NCI-H187 treated with DMSO at 0.1 percent for 48 hours (cell line): ENCODE results near the gene NWD2.

Experiments used
- DNase-seq: peaks from one replicate; lab custom pipeline; 2025; lab: John Stamatoyannopoulos, UW

NWD2 gene

DNA sequence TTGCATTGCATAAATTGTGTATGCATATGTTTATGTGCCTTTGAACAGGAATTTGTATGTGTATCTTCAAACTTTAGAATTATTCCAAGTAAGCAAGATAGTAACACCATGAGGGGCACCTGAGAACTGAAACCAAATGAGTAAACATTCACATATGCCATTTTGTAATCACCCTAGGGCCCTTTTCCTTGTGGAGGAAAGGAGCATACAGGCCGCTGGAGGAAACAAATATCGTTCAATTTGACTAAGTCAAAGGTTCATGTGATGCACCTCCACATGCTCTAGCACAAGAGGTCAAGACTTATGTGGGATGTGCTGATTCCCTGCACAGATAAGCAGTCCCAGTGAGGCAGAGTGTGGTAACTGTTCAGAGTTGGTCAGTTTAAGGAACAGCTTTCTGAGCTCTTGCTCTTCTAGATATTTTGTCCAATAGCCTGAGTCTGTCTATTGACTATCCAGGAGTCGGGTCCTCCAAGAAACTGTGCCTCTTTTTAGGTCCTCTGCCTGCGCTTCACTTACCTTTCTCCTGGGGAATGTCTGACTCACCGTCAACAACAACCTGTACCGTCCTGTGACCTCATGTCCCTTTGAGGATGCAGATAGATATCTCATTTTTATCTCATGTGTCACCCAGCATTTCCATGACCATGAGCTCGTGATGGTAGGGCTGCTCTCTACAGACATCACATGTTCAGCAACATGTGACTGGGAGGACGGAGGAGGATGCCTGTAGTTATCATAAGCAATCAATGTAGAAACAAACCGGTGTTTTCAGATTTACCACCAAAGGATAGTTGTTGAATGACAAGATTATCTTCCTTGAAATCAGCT, 196.9 kb downstream of the NWD2 start:
- DNase-seq: no peak

DNA sequence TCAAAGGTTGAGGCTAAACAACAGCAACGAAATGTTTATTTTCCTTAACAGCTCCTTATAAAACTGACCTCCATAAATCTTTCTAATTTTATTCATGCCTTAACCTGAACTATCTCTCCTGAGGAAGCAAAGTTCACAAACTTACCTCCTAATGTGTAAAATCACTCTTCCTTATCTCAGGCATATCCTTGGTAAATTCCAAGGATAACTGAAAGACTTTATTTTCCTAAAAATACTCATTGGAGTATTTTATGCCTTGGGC, 197.4 kb downstream of the NWD2 start:
- no peak for DNase-seq

DNA sequence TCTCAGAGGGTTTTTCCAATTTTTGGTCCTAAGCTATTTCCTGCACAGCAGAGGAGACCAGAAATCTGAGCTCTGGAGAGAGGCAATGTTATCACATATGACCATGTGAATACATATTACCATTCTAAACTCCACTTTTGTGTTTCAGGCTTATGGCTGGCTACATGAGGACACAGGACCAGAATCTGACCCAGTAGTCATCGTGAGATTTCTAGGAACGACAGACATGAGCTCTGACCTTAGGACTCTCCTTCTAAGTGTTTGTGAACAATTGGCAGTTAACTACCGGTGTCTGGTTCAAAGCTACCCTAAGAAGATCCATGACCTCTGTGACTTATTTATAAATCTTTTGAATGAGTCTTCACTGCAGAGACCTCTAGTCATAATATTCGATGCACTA, 198.6 kb downstream of the NWD2 start:
- DNase-seq: no peak

DNA sequence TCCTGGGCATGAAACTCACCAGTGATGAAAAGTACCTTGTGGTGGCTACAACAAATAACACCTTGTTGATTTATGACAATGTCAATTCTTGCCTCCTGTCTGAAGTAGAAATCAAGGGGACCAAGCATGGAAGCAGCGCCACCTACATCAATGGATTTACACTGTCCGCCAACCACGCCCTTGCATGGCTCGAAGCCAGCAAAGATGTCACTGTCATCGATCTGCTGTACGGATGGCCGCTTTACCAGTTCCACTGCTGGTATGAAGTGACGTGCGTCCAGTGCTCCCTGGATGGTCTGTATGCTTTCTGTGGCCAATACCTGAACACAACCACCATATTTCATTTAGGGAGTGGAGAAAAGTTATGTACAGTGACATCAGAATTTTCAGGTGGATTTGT, 200.5 kb downstream of the NWD2 start:
- no peak for DNase-seq

DNA sequence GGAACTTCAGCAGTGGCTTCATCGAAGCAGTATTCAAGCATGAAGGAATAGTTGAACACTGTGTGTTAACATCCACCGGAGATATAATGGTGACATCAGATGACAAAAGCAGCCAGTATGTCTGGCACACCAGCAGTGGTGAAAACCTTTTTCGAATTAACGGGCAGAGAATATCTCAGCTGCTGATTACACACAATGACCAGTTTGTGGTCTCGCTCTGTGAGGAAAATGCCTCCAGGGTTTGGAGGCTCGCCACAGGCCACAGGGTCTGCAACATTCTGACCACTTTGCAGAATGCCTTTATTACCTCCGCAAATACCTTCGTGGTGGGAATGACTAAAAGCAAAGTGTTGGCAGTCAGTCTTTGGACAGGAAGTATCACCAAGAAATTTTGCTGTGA, 201.5 kb downstream of the NWD2 start:
- no peak for DNase-seq

DNA sequence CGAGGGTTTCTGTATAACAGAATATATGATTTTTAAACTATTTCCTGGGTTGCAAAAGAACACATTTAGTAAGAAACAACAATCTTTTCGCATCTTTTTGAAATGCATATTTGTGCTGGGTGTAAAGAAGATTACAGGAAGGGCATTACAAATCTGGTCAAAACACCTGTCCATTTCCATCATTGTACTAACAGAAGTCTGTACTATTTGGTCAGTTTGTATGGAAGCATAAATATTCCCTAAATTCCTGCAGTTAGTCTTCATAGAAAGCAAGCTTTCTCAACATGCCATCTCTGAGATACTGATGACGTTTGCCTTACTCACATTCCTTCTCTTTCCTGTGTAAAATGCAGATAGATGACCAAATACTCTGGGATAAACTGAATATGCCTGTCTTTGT, 203.3 kb downstream of the NWD2 start:
- DNase-seq: no peak

DNA sequence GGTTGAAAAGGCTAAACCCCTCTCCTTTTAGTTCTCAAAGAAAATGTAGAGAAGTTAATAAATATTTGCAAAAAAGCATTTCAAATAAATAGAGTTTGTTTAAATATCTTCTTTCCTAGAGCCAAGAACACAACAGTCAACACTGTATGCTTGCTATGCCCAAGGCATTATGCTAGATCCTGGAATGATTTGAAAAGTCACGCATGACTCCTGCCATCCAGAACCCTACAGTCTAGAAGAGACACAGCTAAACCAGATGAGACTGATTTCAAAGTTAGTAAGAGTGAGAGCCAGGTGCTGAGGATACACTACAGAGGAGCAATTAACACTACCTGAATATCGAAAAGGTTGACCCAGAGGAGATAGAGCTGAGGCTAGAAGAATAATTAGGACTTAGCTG, 205.8 kb downstream of the NWD2 start:
- no peak for DNase-seq

DNA sequence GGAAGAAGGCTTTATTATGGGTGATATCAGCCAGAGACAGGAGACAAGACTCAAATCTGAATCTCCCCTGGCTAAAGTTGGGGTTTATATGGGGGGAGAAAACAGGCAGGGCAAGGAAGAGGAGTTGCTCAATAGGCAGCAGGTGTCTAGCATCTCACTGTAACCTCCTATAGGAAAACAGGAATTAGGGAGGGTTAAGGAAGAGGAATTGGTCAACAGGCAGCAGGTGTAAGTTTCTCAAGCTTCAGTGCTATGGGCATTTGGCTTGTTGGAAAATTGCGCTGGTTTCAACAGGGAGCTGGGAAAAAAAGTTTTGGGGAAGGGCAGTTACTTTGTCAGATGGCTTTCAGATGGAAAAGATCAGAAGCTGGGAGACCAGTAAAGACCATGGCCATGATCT, 206.4 kb downstream of the NWD2 start:
- no peak for DNase-seq

DNA sequence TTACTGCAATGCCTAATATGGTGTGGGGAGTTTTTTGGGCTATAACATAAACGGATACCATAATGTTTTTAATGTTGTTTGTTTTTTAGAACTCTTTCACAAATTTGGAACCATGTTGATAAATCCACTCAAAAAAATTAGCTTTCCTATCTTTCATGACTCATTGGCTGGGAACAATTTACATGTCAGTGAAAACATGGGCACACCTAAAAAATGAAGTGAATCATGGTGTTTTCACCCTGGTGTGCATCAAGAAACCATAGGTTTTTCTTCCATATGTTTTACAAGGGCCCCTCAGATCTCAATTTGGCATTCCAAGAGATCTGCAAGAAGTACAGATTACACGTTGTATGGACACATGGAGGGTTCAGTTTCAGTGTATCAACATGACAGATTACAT, 207.1 kb downstream of the NWD2 start:
- DNase-seq: no peak

DNA sequence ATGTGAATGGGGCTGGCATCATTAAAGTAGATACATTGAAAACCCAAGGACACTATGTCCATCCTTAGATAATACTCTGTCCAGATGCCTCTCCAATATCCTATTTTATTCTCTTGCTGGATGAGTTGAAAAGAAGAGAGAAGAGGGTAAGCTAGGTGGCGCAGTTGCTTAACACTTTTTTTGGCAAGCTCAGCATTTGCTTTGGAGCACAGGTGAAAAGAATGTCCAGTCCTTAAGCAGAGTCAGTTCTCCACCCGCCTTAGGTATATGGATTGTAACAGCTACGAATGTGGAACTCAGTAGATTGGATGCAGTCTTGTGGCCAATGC, 208.4 kb downstream of the NWD2 start:
- peak; percentile 88 for DNase-seq

DNA sequence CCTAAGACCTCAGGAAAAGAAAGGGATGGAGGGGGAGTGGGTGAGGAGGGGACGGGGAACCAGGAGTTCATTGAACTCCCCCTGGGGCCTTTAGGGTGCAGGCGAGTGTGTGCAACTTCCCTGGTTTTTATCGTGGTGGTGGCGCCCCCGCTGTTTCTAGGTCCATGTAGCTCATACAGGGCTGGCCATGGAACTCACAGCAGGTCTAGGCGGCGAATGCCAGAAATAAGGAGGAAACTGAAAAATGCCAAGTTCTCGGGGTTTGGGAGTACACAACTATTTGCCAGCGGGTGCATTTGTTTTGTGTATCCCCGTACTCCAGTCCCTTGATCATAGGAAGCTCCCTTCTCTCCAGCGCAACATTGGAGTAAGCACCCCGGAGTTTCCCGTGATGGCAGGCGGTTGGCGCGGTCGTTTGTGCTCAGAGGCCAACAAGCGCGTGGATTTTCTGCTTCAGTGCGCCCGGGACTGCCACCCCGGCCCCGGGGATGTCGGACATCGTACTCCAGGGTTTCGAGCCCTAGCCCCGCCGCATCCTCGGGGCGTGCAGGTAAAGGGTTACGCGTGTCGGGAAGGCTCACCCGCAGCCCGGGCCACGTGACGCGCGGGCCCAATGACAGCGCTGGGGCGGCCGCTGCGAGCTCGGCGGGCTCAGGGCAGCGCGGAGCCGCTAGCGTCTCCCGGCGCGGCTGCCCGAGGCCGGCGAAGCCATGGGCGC, 208.9 kb downstream of the NWD2 start:
- no peak for DNase-seq

DNA sequence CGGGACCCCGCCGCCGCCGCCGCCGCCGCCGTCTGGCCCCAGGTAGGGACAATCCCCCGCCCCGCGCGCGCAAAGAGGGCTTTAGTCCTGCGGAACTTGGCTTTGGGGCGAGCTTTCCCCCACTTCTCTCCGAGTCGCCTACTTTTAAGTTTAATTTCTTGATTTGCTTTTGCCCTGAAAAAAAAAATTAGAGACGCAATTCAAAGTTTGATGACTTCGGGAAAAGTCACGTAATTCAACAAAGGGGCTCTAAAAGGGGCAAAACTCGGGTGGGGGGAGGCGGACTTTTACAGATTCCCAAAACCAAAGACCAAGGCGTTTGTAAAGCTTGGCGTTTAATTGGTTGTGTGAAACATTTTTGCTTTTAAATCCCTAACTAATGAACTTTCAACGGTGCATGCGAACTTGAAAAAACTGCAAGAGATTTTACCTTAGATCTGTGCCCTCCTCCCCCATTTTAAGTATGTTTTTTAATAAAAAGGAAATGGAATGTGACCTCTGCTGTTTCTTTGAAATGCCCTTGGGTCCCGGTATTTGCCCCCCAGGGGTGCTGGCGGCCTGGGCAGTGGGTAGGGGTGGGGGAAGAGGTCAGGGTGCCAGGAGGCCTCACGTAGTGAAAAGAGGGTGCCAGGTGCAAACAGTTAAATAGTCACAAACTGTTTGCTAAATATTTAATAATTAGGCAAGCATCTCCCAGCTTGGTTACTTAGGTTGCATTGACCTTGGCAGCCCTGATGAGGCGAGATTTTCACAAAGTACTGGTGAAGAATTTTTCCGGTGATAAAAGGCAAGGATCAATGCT, 209.7 kb downstream of the NWD2 start:
- no peak for DNase-seq

DNA sequence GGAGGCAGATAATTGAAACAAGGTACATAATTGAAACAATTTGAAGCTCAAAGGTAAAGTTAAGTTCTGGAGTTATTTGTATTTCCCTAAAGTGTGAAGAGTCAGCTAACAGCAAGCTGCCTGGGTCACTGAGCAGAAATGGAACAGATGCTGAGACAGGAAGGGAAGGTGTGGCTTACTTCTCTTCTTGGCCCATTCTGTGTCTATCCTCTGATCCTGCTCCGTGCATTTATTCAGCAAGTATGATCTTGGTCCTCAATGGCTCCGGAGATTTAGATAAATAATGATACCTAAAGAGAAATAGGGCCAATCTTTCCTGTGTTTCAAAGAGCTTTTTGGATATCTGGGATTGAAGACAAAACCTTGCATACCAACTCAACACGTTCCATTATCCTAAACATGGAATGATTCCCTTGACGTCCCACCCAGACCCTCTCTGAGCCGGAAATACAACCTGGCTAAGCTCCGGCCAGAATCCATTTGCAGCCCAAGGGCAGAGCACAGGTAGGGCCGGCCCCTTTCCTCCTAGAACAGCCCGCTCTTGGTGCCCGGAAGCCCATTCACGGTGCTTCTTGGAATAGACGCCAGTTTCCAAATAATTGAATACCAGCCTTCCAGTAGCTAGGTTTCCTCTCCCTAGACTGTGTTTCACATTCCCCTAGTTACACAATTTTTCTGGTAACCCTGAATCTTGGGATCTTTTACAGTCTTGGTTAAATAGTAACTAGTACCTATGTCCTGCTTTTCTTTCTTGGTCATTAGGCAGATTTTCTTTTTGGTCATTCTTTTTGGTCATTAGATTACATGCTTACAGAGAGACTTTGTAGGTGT, 211.0 kb downstream of the NWD2 start:
- DNase-seq: no peak

DNA sequence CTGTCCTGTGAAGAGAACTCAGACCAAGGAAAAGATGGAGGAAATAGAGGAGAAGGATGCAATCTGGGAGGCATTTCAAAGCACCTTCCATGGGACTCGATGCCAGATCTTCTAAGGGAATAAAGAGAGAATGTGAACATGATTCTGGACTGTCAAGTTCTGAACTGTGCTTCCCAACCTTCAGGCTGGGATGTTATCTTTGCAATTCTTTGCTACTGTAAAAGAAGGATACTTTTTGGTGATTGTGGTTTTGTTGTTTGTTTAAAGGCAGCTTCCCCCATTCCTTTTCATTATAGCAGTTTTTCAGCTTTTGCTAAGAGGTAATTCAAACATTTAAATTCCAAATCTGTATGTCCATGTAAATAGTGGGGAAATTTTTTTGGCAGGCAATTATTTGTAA, 217.3 kb downstream of the NWD2 start:
- no peak for DNase-seq

DNA sequence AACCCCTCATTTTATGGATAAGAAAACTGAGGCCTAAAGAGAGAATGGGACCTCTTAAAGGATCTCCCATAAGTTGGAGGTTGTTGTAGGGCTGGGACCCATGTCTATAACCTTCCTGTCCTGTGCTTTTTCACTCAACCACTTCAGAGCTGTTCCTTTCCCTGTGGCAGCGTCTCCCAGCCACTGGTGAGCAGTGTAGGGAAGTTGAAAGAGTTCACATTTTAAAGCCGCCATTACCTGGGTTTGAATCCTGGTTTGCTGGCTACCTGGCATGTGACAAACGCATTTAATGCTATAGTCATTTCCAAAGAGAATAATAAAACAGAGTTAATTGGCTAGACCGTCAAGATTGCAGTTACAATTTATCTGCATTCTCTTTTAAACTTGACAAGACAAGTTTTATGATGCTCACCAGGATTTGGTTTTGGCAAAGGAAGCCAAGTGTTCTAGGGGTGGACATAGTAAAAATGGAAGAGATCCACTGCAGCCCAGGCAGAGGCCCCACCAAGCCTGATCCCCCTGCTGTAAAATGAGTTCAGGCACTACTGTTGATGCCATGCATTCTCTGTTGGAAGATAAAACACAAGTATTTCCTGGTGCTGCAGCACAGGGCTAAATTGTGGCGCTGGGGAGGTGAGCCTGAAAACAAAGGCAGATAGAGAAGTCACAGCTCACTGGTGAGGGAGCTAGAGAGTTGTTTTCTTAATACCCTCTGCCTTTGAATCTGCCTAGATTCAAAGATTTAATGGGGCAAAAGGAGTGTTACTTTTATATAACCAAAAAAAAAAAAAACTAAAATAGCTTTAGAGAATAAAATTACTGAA, 218.7 kb downstream of the NWD2 start:
- no peak for DNase-seq

DNA sequence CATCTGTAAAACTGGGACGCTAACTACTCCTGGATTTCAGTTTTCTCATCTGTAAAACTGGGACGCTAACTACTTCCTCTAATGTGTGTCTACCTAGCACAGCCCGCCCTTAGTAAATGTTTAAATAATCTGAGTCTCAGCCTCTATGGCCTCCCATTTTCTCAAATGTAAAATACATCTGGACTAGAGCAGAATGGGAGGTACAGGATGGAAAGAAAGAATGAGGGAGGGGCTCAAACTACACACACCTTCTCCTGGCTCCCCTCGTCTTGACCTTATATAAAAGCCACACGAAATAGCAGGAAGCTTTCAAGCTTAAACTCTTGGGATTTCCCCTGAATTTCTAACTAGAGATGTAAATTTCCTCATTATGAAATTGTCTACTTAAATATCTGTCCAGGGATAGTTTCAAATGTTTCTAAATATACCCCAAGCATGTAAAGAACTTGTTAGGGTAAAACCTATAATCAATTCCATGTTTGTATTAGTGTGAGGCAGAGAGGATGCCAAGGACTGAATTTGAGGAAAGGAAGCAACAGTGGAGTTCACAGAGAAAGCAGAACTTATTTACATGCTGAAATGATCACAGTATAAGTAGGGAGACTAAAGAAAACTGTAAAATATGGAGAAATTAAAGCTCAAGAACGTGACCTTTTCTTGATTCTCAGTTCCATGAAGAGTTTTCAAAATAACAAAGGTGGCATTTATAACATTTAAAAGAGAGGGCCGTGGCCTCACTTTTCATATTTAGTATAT, 220.0 kb downstream of the NWD2 start:
- no peak for DNase-seq

DNA sequence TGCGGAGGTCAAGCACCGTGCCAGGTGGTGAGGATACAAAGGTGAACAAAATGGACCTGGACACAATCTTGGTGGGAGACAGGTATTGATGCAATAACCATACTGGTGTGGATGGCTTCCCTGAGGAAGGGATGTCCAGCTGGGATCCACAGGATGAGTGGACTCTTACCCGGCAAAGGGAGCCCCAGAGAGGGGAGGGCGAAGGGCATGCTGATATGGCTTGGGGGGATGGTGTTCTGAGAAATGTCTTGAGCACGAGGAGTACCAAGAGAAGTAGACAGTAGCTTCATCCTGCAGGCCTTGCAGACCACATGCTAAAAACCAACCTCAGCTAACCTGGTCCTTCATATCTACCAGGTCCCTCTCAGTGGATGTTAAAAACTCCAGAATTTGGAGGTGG, 220.8 kb downstream of the NWD2 start:
- DNase-seq: no peak

DNA sequence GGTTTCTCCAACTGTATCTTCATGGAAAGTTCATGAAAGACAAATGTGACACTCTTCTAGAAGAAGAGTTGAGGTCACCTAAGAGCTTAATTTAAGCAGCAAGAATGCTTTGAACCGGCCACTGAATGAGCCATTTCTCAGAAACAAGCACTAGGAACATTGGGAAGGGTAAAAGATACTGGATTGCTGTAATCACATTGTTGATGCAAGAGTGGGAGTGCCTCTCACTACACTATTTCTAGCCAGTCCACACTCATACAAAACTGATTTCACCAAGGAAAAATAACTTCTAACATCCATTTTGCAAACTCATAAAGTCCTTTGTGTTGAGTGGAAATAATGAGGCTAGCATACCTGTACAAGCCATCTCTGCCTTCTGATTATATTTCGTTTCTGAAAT, 221.3 kb downstream of the NWD2 start:
- no peak for DNase-seq

DNA sequence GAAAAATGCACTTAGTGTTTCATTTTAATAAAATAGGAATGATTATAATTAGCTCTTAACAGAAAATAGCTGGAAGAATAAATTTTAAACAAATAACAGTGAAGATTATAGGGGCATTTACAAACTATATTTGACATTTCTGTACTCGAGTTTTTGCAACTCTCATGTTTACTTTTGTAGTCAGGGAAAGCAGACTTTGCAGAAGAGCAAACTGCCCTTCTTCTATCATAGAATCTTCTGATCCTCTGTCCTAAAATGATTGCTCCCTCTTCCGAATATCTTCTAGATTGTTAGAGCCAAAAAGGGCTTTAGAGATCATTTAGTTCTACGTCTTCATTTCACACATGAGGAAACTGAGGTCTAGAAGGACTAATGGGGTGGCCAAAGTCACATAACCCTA, 222.7 kb downstream of the NWD2 start:
- DNase-seq: no peak

DNA sequence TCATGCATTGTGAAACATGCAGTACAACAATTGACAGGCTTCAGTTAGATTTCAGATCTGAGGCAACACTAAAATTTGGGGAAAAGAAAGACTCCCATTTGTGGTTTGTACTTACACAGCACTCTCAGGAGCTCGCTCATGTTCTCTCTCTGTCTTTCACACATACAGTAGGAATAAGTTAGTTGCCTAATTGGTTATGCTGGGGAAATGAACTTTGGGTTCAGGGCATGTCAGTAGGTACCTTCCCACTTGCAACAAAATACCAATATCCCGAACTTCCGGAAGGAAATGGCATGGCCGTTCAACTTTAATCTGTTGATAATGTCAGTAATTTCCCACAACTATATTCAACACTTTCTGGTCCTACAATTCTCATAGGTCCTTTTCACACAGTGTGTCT, 223.3 kb downstream of the NWD2 start:
- DNase-seq: no peak

DNA sequence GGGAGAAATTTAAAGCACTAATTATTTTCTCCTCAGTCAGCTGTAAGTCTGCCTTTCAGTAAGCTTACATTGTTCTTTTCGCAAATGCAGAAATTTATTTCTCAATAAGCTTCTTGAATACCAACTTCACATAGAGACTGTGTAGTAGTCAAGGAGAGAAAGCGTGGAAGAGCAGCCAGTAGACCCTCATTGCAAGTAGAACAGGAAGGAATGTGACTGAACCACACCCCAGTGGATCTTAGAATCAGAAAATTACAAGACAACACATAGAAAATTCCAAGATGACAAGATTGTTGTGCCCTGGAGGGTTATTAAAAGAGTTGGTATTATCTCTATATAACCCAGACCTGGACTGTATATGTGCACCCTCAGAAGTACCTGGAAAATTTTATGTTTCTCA, 224.7 kb downstream of the NWD2 start:
- DNase-seq: no peak
